ENCODE measurements around the gene TTBK2. TPM values are rescaled to one million over a fixed set of nuclear protein-coding genes. Genes with fewer than 3 reads are reported as not detected.

The TTBK2 gene
- total RNA-seq, 3 donors from 2014 or later (not counting 1 experiment from before 2014, with no cell fraction given) = 17.5 to 25.9 (median 25.7) TPM

DNA sequence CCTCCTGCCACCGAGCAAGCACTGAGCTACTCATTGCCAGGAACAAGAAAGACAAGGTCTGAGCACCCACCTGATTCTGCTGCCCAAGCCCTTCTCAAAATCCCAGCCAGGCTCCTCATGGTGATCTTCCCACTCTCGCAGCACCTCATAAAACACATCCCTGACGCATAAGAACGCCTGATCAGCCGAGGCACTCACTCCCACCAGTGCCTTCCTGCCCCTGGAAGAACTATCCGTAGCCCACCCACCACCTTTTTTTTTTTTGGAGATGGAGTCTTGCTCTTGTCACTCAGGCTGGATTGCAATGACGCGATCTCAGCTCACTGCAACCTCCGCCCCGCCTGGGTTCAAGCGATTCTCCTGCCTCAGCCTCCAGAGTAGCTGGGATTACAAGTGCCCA lies 187.6 kb downstream of the TTBK2 start:
- H3K4me3 Mint-ChIP-seq = no peak overlapping the region
- peaks cover 51% of the 10 kb centered on the region for H3K36me3 ChIP-seq (ENCODE audit: control insufficient read depth, insufficient read depth, low read length)
- ATAC-seq (no peak), DNase-seq (no peak)
- TF ChIP-seq, protein P1, sequence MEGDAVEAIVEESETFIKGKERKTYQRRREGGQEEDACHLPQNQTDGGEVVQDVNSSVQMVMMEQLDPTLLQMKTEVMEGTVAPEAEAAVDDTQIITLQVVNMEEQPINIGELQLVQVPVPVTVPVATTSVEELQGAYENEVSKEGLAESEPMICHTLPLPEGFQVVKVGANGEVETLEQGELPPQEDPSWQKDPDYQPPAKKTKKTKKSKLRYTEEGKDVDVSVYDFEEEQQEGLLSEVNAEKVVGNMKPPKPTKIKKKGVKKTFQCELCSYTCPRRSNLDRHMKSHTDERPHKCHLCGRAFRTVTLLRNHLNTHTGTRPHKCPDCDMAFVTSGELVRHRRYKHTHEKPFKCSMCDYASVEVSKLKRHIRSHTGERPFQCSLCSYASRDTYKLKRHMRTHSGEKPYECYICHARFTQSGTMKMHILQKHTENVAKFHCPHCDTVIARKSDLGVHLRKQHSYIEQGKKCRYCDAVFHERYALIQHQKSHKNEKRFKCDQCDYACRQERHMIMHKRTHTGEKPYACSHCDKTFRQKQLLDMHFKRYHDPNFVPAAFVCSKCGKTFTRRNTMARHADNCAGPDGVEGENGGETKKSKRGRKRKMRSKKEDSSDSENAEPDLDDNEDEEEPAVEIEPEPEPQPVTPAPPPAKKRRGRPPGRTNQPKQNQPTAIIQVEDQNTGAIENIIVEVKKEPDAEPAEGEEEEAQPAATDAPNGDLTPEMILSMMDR (IDR thresholded peaks at IDR 0.05) = no peak
- H3K27ac Mint-ChIP-seq = no peak overlapping the region
- no peaks in the 10 kb centered on the region for H3K27me3 Mint-ChIP-seq (ENCODE audit: low read depth in 2 of 2)
- 98% methylated on average over 11 of the region's 11 CpGs for WGBS (ENCODE audit: insufficient coverage)
- no peaks in the 10 kb centered on the region for H3K9me3 ChIP-seq (ENCODE audit: control insufficient read depth, insufficient read depth, low read length)
- H3K4me1 ChIP-seq (ENCODE audit: control insufficient read depth, insufficient read depth, low read length) = peaks cover 15% of the 10 kb centered on the region
- no peaks in the 10 kb centered on the region for H3K36me3 Mint-ChIP-seq
- no peaks in the 10 kb centered on the region for H3K27me3 ChIP-seq (ENCODE audit: control insufficient read depth, insufficient read depth, low read length)
- no peaks in the 10 kb centered on the region for H3K9me3 Mint-ChIP-seq
- H3K4me1 Mint-ChIP-seq = peaks cover 6 to 19% of the 10 kb centered on the region in 2 donors
- no peak overlapping the region for H3K4me3 ChIP-seq (ENCODE audit: low read length)
- H3K27ac ChIP-seq (ENCODE audit: low read length) = no peak overlapping the region
- intact Hi-C loops (cut with micrococcal nuclease) = loop anchor here (10.0 kb wide), 1 partner anchor 192 kb away; the partner anchor contains the start of gene TTBK2

DNA sequence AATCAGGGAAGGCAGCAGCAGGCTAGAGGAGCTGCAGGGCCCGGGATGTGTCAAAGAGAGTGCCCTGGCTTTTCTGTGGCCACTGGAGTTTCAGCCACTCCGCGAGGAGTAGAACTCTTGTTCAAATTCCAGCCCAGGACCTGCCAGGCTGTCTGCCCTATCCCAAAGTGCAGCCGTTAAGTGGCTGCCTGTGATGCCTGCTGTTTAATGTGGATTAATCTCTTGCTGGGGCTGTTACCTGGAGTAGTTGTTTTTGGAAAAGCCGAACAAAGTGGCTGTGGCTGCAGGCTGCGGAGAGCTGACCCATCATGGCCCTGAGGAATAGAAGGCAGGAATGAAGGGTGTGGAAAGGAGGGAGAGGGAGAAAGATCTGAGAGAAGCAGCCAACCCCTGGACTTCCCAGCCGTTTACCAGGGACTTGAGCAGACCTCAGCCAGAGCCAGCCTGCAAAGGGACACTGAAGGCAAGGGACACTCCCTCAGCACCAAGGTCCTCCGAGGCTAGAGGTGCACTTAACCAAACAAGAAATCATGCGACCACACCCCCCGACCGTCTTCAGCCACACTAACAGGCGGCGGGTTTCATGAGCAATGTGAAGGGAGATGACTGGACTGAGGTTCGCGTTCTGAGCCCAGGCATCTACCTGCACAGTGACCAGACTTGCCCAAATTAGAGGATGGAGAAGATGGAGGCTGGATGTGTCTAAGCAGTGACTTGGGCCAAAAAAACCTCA lies 188.3 kb downstream of the TTBK2 start:
- Histone ChIP-seq H3K9me3 (ENCODE audit: control insufficient read depth, insufficient read depth, low read length) (no peaks in the 10 kb centered on the region), H3K27ac (ENCODE audit: low read length) (no peak overlapping the region), H3K36me3 (ENCODE audit: control insufficient read depth, insufficient read depth, low read length) (peaks cover 58% of the 10 kb centered on the region), H3K4me1 (ENCODE audit: control insufficient read depth, insufficient read depth, low read length) (peaks cover 11% of the 10 kb centered on the region), H3K27me3 (ENCODE audit: control insufficient read depth, insufficient read depth, low read length) (no peaks in the 10 kb centered on the region), H3K4me3 (ENCODE audit: low read length) (no peak overlapping the region)
- intact Hi-C loops (cut with micrococcal nuclease) = loop anchor here (10.0 kb wide), 1 partner anchor 193 kb away; the partner anchor contains the start of gene TTBK2
- no peak for DNase-seq
- TF ChIP-seq, protein P1 (IDR thresholded peaks at IDR 0.05) = no peak
- H3K4me1 Mint-ChIP-seq = peaks cover 1 to 14% of the 10 kb centered on the region in 2 donors
- no peak for ATAC-seq
- WGBS (ENCODE audit: insufficient coverage) = 96% methylated on average over 15 of the region's 15 CpGs
- H3K36me3 Mint-ChIP-seq = peaks cover under 1% of the 10 kb centered on the region
- no peaks in the 10 kb centered on the region for H3K27me3 Mint-ChIP-seq (ENCODE audit: low read depth in 2 of 2)
- H3K27ac Mint-ChIP-seq = no peak overlapping the region
- no peak overlapping the region for H3K4me3 Mint-ChIP-seq
- no peaks in the 10 kb centered on the region for H3K9me3 Mint-ChIP-seq

DNA sequence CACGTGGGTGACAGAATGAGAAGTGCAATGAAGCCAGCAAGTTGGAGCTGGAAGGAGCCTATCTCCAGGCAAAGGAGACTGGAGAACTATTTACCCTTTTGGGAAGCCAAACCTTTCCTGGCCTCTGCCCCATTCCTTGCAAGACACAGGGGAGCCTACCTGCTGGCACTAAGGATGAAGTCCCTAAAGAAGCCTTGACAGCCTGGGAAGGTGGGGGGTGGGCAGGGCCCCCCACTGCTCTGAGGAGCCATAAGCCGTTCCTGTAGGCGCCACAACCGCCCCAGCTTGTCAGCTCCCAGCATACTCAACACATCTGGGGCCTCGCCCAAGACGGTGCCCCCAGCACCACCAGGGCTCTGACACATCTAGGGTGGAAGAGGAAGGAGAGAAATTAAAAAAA lies 189.1 kb downstream of the TTBK2 start:
- peaks cover 0 to 14% of the 10 kb centered on the region in 2 donors for H3K4me1 Mint-ChIP-seq
- no peak overlapping the region for H3K4me3 ChIP-seq (ENCODE audit: low read length)
- H3K9me3 ChIP-seq (ENCODE audit: control insufficient read depth, insufficient read depth, low read length) = no peaks in the 10 kb centered on the region
- H3K9me3 Mint-ChIP-seq = no peaks in the 10 kb centered on the region
- H3K27me3 Mint-ChIP-seq (ENCODE audit: low read depth in 2 of 2) = no peaks in the 10 kb centered on the region
- DNase-seq (no peak), ATAC-seq (no peak)
- H3K36me3 Mint-ChIP-seq = peaks cover 6% of the 10 kb centered on the region
- intact Hi-C loops (cut with micrococcal nuclease) = loop anchor here (10.0 kb wide), 1 partner anchor 193 kb away; the partner anchor contains the start of gene TTBK2
- H3K36me3 ChIP-seq (ENCODE audit: control insufficient read depth, insufficient read depth, low read length) = peaks cover 60% of the 10 kb centered on the region
- H3K27ac ChIP-seq (ENCODE audit: low read length) = no peak overlapping the region
- peaks cover 9% of the 10 kb centered on the region for H3K4me1 ChIP-seq (ENCODE audit: control insufficient read depth, insufficient read depth, low read length)
- TF ChIP-seq, protein P1 (IDR thresholded peaks at IDR 0.05) = no peak
- no peak overlapping the region for H3K4me3 Mint-ChIP-seq
- WGBS (ENCODE audit: insufficient coverage) = 97% methylated on average over 6 of the region's 6 CpGs
- H3K27me3 ChIP-seq (ENCODE audit: control insufficient read depth, insufficient read depth, low read length) = no peaks in the 10 kb centered on the region
- no peak overlapping the region for H3K27ac Mint-ChIP-seq

Measured in natural killer cell (primary cell).